Fibroblast of lung (primary cell): ENCODE measurements around the gene CHMP6. TPM values are rescaled to one million over a fixed set of nuclear protein-coding genes. Genes with fewer than 3 reads are reported as not detected.

Experiments used
- DNase-seq, 2 donors: peaks; one replicate each; pipeline versions ENCODE4 v3.0.0 to v3.0.0-alpha.2; 2010; ENCODE audit warnings: low read depth in 2 of 2
- H2AFZ ChIP-seq: 2 replicates; pipeline ENCODE4 v1.5.1; 2012; ENCODE audit warnings: low read length, control low read depth, inconsistent platforms
- H3K27ac ChIP-seq: 2 replicates; pipeline ENCODE4 v1.5.1; 2011; ENCODE audit warnings: low read length, control low read depth; ENCODE audit not compliant: insufficient read depth
- H3K27me3 ChIP-seq: 2 replicates; pipeline ENCODE4 v1.5.1; 2011; ENCODE audit warnings: mild to moderate bottlenecking, low read length; ENCODE audit not compliant: control insufficient read depth, insufficient read depth
- H3K36me3 ChIP-seq: 2 replicates; pipeline ENCODE4 v1.5.1; 2011; ENCODE audit warnings: low read length; ENCODE audit not compliant: control insufficient read depth, insufficient read depth
- H3K4me1 ChIP-seq: 2 replicates; pipeline ENCODE4 v1.5.1; 2011; ENCODE audit warnings: low read length; ENCODE audit not compliant: control insufficient read depth, insufficient read depth; ENCODE audit errors: extremely low read depth
- H3K4me2 ChIP-seq: 2 replicates; pipeline ENCODE4 v1.5.1; 2011; ENCODE audit warnings: low read length, control low read depth; ENCODE audit not compliant: insufficient read depth; ENCODE audit errors: extremely low read depth
- H3K4me3 ChIP-seq, 4 experiments: fragments of 200-600 bp in 1 of 4; sonication (generic) in 1 of 4; replicated peaks in 1 of 4; 2 replicates each; pipeline ENCODE4 v1.5.1; 2011 to 2016; ENCODE audit warnings: low read length in 4 of 4, low read depth in 3 of 4, mild to moderate bottlenecking in 3 of 4, control low read depth in 2 of 4, inconsistent platforms in 1 of 4, mixed read lengths in 1 of 4; ENCODE audit not compliant: insufficient read depth in 1 of 4; ENCODE audit errors: control extremely low read depth in 1 of 4
- H3K79me2 ChIP-seq: 2 replicates; pipeline ENCODE4 v1.5.1; 2012; ENCODE audit warnings: mild to moderate bottlenecking, low read length, inconsistent platforms; ENCODE audit not compliant: control insufficient read depth, insufficient read depth
- H3K9ac ChIP-seq: 2 replicates; pipeline ENCODE4 v1.5.1; 2011; ENCODE audit warnings: mild to moderate bottlenecking, low read length, control low read depth; ENCODE audit not compliant: insufficient read depth
- H3K9me3 ChIP-seq: 2 replicates; pipeline ENCODE4 v1.5.1; 2012; ENCODE audit warnings: low read depth, low read length; ENCODE audit not compliant: control insufficient read depth, insufficient read depth
- H4K20me1 ChIP-seq: 2 replicates; pipeline ENCODE4 v1.5.1; 2011; ENCODE audit warnings: low read length; ENCODE audit not compliant: control insufficient read depth, insufficient read depth; ENCODE audit errors: extremely low read depth
- CTCF ChIP-seq, 2 donors: IDR thresholded peaks in 1 of 2; conservative IDR thresholded peaks in 1 of 2; 1 replicate in 1 of 2; 2 replicates in 1 of 2; pipeline ENCODE4 v1.5.1; 2011 to 2012; ENCODE audit warnings: low read length in 2 of 2, control low read depth in 1 of 2, inconsistent platforms in 1 of 2, low read depth in 1 of 2, mild to moderate bottlenecking in 1 of 2
- EZH2 ChIP-seq: IDR thresholded peaks from 2 replicates; pipeline ENCODE4 v1.5.1; 2012; ENCODE audit warnings: low read length, control low read depth, mild to moderate bottlenecking; ENCODE audit errors: missing control alignments
- polyA plus RNA-seq, 2 donors: library from polyadenylated mRNA; depleted of rRNA in 1 of 2; stranded (reverse) in 1 of 2; unstranded in 1 of 2; fragments of >200 nt; gene quantifications; 2 replicates each; pipeline ENCODE4 v1.2.1, GENCODE V29; 2011 to 2012; ENCODE audit warnings: missing spikeins in 1 of 2
- total RNA-seq: library from RNA; depleted of rRNA; stranded (reverse); fragments of >200 nt; gene quantifications from 2 replicates; pipeline ENCODE4 v1.2.1, GENCODE V29; 2014

Gene CHMP6
- total and polyA plus RNA-seq, 2 donors (not counting 1 experiment from before 2014, with no cell fraction given), result 11.2 to 30.1 TPM

DNA sequence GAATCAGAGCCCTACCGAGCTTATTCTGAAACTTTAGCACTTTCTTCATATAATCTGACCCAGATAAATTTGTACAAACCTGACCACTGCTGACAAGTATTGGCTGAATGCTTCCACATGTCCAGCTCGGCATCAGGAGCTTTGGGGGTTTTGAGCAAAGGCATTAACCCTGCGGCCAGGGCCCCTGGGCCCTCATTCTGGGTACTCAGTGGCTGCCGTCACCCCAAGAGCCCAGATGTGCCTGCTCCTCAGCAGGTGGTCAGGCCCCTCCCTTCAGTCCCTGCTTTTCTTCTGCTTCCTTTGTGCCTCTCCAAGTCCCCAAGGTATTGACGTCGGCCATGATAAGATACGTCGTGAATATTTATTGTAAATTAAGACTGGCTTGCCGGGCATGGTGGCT, 47.3 kb upstream of the CHMP6 start:
- Histone ChIP-seq H3K4me3 (no peak overlapping the region), H3K79me2 (no peaks in the 10 kb centered on the region), H3K4me1 (peaks cover 8% of the 10 kb centered on the region), H3K9me3 (no peaks in the 10 kb centered on the region), H3K9ac (no peak overlapping the region), H3K27me3 (no peaks in the 10 kb centered on the region), H3K36me3 (peaks cover 13% of the 10 kb centered on the region), H4K20me1 (no peaks in the 10 kb centered on the region), H3K27ac (no peak overlapping the region), H3K4me2 (no peak overlapping the region), H2AFZ (no peak overlapping the region)
- DNase-seq, result no peak
- TF ChIP-seq CTCF (conservative IDR thresholded peaks at IDR 0.05 in 1 of 2, IDR thresholded peaks at IDR 0.05 in 1 of 2; ENCODE audit: low read depth in 1 of 2, low read length in 2 of 2), result no peak
- no peak for TF ChIP-seq EZH2

- H4K20me1 ChIP-seq, result no peaks in the 10 kb centered on the region
- no peak overlapping the region for H3K9ac ChIP-seq
- H2AFZ ChIP-seq, result no peak overlapping the region
- no peaks in the 10 kb centered on the region for H3K27me3 ChIP-seq
- no peaks in the 10 kb centered on the region for H3K9me3 ChIP-seq
- no peaks in the 10 kb centered on the region for H3K79me2 ChIP-seq
- TF ChIP-seq CTCF (conservative IDR thresholded peaks at IDR 0.05 in 1 of 2, IDR thresholded peaks at IDR 0.05 in 1 of 2; ENCODE audit: low read depth in 1 of 2, low read length in 2 of 2) (no peak), EZH2 (no peak)
- H3K4me1 ChIP-seq, result peaks cover 8% of the 10 kb centered on the region
- DNase-seq, result no peak
- H3K4me2 ChIP-seq, result no peak overlapping the region
- peaks cover 13% of the 10 kb centered on the region for H3K36me3 ChIP-seq
- no peak overlapping the region for H3K27ac ChIP-seq
- no peak overlapping the region for H3K4me3 ChIP-seq
Measured at GRCh38 chr17:80945736-80946135, 45.9 kb upstream of the CHMP6 start.

- Histone ChIP-seq H3K9ac (no peak overlapping the region), H3K27ac (no peak overlapping the region), H3K9me3 (no peaks in the 10 kb centered on the region), H4K20me1 (no peaks in the 10 kb centered on the region), H3K4me1 (peaks cover 8% of the 10 kb centered on the region), H2AFZ (no peak overlapping the region), H3K36me3 (peaks cover 13% of the 10 kb centered on the region), H3K4me2 (no peak overlapping the region), H3K27me3 (no peaks in the 10 kb centered on the region), H3K4me3 (no peak overlapping the region), H3K79me2 (no peaks in the 10 kb centered on the region)
- TF ChIP-seq CTCF (conservative IDR thresholded peaks at IDR 0.05 in 1 of 2, IDR thresholded peaks at IDR 0.05 in 1 of 2; ENCODE audit: low read depth in 1 of 2, low read length in 2 of 2), result no peak
- no peak for TF ChIP-seq EZH2
- DNase-seq, result no peak
Measured at GRCh38 chr17:80946449-80946848, 45.2 kb upstream of the CHMP6 start.
